NCI-H345 treated with DMSO at 0.1 percent for 48 hours (cell line): ENCODE data around the gene RYR2.
"Not testable (repeated sequence)": the region's sequence is repeated elsewhere in the genome, so short reads cannot be mapped to it uniquely, and the experiment has no call there.

Source experiments
- DNase-seq: peaks from one replicate; lab custom pipeline; 2025; ENCODE audit not compliant: unreplicated experiment; lab: John Stamatoyannopoulos, UW

The RYR2 gene

DNA sequence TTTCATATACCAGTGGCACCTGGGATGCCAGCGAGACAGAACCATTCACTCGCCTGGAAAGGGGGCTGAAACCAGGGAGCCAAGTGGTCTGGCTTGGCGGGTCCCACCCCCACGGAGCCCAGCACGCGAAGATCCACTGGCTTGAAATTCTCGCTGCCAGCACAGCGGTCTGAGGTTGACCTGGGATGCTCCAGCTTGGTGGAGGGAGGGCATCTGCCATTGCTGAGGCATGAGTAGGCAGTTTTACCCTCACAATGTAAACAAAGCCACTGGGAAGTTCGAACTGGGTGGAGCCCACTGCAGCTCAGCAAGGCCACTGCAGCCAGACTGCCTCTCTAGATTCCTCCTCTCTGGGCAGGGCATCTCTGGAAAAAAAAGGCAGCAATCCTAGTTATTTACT is 778.6 kb downstream of the RYR2 start:
- not testable (repeated sequence) for DNase-seq

DNA sequence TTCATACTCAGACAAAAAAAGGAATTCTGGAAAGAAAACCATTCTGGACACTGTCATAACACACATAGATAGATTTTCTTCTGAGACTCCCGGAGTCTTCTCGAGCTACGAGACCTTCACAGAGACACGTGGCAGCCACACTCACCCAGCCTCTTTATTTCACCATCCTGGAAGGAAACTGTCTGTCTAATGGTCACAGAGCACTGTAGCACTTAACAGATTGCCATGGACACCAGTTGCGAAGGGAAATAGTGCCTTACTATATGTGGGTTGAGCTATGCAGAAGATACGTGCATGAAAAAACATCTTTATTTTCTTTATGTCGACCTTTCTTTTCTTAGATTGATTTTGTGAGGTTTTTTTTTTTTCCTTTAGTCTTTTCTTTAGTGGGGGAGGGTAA is 790.9 kb downstream of the RYR2 start:
- no peak for DNase-seq

DNA sequence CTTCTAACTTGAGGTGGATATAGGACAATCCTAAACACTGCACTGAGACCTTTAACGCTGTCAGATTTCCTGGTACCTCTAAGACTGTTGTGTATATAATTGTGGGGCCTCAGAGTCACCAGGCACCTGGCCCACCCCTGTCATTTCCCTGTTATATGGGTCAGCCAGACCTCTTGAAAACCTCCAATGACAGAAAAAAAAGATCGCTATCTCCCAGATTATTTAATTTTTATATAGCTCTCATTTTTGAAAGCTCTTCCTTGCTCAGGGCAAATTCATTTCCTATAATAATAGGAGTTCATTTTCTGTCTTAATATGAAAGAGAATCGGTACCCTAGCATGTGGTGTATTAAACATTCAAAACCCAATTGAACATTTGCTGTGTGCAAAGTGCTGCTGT is 792.1 kb downstream of the RYR2 start:
- DNase-seq, result no peak

DNA sequence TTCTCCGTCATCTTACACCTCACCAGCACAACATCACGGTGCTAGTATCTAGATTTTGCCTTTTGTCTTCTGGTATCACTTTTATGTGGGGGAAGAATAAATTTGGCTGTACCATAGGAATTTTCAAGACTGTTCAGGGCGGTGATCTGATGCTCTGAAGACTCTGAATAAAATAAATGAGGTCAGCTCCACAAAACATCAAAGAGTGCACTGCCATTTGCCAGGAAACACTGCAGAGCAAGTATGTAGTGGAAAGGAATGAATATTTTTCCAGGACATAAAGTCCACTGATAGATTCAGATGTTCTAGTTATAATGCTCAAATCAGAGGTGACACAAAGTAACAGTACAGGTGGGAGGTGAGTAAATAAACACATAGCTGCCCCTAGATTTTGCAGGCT is 792.5 kb downstream of the RYR2 start:
- no peak for DNase-seq

DNA sequence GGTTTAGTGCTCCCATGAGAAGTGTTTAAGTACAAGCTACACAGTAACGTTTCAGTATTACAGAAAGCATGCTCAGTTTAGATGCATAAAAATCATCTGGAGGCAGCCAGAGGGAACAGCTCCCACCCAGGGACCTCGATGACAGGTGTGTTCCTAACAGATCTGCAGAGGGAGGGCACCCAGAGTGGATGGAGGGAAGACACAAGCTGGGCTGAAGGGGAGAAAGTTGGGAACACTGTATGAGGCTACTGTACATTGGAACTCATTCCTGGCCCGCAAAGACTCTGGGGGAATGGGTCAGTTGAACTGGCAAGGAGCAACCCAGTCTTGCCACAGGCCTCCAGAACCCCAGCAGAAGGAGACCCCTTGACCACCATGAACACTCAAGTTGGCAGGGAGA is 796.3 kb downstream of the RYR2 start:
- DNase-seq, result no peak

DNA sequence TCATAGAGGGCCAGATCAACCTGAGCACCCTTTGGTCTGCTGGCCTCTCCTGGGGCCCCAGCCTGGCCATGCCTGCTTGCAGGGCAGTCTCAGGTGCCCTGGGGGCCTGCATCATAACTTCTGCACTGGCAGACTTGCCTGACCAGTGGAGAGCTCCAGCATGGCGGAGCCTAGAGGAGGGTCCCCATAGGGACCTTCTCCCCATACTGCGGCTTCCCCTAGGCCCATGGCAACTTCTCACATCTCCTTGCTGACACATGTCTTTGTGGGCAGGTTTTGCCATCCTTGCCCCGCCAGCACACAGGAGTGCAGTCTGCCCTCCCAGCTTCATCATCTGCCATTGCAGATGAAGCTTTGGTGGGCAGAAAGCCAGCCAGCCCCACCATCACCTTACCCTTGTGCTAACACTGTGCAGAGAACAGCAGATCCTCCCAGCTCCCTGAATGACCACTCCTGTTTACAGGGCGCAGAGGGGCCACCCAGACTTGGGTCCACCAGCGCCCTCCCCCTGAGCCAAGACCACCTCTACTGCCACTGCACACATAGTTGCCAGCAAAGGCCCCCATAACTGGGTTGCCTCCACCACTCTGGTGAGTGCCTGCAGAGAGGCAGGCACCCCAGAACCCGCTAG is 797.0 kb downstream of the RYR2 start:
- no peak for DNase-seq

DNA sequence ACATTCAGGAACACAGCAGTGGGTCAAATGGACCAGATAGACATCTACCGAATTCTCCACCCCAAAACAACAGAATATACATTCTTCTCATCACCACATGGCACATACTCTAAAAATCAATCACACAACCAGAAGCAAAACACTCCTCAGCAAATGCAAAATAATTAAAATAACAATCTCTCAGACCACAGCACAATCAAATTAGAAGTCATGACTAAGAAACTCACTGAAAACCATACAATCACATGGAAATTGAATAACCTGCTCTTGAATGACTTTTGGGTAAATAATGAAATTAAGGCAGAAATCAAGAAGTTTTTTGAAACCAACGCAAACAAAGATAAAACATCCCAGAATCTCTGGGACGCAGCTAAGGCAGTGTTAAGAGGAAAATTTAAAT is 799.5 kb downstream of the RYR2 start:
- DNase-seq, result no peak

DNA sequence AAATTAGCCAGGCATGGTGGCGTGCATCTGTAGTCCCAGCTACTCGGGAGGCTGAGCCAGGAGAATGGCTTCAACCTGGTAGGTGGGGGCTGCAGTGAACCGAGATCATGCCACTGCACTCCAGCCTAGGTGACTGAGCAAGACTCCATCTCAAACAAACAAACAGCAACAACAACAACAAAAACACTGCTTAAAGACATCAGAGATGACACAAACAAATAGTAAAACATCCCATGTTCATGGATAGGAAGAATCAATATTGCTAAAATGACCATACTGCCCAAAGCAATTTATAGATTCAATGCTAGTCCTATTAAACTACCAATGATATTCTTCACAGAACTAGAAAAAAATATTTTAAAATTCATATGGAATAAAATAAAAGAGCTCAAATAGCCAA is 801.5 kb downstream of the RYR2 start:
- DNase-seq, result not testable (repeated sequence)

DNA sequence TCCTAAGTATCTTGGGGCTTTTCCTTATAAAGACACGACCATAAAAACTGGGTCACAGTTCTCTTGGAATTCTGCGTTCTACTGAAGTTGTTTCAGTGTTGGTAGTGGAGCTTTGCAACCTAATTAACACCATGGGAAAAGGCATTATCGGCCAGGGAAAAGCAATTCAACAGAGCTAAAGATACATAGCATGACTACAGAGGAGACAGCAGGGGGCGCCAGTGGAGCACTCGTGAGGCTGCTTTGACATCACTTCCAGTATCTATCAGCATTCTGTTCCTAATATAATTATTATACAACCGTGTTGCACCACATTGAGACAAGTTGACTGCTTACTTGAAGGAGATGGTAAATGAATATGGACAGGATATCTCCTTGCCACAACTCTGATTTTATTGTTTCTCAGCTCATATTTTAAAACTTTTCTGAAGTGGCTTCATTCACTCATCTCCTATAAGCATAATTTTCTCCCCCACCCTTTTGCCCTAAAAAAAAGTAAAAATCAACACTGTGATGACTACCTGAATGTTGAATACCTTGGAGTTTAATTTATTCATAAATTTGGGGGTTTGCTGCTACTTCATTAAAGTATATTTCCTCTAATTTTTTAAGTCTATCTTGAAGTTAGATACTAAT is 809.3 kb downstream of the RYR2 start:
- no peak for DNase-seq

DNA sequence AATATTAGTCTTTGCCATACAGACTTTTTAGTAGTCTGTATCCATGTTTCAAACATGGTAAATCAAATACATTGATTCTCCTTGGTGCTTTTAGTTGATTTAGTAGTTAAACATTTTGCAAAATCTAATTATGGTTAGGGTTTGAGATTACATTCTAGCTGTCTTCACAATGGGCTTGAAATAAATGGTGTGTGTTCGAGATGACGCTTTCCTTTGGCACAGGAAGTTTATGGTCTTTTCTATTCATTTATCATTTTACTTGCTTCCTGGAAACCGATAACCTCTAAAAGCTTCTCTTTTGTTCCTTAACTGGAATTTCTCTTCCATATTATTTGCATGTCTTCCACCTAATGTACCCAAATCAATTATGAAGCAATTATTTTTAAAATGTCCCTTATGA is 810.4 kb downstream of the RYR2 start:
- DNase-seq, result no peak

DNA sequence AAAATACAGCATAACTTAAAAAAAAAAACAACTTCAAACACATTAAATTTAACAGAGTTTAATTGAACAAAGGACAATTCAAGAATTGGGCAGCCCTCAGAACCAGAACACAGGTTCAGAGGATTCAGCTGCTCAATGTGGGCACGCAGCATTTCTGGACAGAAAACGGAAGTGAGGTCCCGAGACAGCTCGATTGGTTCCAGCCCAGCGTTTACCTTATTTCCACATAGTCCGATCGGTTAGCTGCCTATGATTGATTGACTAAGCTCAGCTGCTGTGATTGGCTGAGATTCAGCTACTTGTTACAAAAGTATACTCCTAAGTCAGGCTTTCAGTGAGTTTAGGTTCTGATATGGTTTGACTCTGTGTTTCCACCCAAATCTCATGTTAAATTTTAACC is 815.5 kb downstream of the RYR2 start:
- no peak for DNase-seq

DNA sequence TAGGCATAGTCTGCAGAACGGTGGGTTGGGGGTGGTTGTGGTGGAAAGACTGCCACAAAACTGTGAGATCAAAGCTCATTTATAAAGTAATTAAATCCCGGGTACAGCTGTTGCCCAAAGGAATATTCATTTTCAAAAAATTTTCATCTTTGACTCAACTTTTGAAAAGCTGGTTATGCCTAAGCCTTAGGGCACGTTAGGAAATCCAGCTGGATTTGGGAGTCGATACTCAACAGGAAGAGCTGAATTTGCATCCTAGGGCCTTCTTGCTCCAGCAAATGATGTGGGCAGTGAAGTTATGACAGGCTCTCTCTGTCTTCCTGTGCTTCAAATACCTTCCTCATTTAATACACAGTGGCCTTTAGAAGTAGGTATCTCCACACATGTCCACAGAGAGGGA is 817.0 kb downstream of the RYR2 start:
- DNase-seq, result no peak

DNA sequence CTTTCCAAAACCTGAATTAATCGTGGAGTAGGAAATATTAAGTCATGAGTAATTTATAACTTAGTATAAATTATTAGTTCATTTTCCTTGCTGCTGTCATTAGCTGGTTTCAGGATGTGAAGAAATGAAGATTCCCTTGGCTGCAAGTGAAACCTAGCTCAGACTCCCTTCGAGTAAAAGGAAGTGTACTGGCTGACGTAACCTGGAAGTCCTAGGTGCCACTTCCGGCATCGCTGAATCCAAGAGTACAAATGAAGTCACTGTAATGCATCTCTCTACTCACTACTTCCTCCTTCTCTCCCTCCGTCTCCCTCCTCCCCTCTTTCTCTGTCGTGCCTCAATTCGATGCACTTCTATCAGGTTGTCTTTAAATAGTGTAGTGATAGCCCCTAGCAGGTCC is 820.0 kb downstream of the RYR2 start:
- no peak for DNase-seq

DNA sequence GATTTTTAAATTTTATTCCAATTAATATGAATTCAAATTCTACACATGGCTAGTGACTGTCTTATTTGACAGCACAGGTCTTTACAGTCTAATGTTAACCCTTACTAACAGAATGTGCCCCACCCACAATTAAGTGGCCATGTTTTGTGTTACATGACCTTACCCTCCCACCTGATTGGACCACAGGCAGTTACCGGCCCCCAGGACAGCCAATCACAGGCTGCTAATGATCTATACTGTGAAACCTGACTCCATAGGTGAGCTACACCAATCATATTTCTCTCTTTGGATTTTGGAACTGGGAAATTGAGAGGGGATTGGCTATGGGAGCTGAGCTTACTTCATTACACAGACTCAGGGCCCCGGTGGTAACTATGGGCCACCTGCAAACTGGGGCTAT is 821.2 kb downstream of the RYR2 start:
- no peak for DNase-seq

DNA sequence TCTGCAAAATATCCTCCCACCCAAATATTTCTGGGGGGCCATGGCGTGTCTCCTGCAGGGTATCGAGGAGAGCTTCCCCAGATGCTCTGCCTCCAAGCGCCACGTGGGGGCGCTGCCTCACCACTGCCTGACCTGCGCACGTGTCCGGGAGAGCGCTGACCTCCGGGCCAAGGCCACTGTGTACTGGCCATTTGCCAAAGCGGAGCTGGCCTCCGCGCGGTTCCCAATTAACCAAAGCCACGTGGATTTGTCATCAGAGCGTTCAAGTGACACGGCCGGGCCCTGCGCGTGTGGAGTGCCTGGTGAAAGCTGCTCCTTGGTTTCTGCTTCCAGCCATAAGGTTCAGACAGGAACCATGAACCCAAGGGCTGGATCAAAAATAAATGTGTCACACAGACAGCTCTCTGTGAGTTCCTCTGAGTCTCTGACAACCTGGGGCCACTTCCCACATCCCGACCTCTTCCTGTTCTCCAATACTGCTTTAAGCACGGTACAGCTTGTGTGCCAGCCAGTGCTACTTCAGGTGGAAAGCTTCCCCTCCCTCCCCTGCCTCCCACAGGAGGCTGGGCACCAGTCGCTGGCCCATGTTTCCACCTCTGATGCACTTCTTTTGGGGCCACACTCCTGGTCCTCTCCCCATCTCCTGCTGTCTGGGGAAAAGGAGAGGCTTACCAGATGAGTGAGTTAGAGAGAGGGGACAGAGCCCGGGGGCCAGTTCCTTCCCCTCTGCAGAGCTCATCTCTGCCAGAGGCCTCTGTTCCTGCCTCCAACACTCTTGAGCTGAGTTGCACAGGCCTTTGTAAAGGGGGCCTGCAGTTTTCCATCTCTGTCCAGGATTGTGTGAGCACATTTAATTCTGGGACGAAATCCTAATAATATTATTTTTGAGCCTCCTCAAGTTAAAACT is 822.6 kb downstream of the RYR2 start:
- no peak for DNase-seq

DNA sequence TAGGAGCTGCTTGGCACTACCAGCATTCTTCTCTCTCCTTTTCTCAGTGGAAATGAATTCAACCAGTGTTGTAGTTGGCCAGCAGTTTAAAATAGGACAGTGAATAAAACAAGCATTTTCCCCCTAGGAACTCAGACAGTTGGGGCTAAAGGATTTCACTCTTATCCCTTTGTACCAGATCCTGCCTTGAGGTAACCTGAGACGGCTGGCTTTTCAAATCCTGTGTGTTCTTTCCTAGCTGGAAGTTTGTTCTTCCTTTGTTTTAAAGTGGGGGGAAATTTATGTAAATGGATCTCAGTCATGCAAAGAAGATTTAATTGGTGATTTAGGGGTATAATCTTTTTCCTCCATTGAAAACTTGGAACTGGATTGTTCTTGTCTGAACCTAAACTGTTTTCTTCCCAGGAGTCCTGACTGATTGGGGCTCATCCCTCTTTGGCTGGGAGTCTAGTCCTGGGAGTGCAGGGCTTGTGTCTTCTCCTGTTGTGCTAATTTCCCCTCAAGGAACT is 825.5 kb downstream of the RYR2 start:
- DNase-seq, result no peak

DNA sequence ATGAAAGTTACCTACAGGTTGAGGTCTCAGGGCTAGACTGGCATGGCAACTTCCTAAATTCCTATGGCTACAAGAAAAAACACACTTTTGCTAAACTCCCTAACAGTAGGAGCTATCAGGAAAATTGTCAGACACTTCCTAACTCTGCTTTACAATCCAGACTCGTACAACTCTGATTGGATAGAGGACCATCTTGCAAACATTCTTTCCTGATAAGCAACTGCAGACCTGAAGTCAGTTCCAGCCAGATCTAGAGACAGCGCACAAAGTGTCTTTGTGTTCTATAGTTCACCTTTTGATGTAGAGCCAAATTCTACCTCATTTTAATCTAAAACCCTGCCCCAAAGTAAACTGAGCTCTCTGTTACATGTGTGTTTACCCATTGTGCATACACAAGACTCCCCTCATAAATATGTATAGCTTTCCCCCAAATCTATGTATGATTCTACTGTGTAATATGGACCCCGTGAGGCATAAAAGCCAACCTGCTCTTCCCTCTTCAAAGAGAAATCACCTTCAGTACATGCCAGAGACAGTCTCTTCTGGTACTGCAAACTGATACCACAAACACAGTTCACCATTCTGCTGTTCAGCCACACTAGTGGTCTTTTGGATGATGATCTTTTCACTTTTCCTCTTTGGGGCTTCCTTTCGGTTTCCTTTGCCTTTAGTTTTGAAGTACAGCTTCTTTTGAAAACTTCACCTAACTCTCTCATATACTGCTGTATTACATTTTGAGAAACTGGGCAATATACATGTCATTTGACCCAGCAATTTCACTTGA is 827.0 kb downstream of the RYR2 start:
- no peak for DNase-seq

DNA sequence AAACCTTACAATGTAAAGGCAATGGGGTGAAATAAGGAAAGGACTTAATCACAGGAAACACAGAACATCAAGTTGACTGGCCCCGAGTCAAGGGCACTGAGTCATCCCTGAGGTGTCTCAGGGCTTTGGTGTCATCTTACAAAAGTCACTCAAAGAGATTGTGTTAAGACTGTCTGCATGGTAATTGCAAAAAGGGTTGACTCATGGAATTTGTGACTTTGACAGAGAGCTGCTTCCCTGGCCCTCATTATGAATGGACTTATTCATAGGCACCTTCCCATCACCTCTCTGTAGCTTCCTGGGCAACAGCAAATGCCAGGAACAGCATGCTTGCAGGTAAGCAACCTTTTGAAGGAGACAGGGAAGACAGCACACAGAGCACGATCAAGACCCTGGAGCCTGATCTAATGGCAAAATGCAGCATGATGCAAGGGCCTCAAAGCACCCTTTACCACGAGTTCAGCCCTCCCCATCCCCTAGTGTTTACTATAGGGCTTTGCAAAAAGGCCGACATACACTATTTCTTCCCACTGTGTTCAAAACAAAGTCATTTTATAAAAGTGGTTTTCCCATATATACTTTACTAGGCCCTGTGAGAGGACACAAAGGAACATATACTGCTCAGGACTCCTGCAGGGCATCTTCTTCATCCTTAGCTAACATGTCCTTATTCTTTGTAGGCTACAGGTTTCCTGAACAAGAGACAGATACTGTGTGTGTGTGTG is 831.7 kb downstream of the RYR2 start:
- no peak for DNase-seq

DNA sequence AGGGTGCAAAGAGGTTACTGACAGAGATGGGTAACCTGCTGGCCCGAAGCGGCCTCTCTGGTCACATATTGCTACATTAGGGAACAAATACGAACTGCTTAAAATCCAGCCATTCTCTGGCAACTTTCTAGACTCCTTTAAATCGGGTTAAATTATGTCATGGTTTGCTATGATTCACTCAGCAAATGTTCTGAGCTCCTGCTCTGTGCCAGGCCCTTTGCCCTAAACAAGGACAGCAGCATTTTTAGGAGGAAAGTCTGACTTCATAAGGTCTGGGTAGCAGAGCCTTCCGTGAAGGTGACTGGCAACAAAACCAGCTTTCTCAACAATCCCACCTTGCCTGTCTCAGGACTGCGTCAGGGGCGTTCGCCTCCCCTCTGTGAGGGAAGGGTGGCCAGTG is 833.3 kb downstream of the RYR2 start:
- DNase-seq, result no peak

DNA sequence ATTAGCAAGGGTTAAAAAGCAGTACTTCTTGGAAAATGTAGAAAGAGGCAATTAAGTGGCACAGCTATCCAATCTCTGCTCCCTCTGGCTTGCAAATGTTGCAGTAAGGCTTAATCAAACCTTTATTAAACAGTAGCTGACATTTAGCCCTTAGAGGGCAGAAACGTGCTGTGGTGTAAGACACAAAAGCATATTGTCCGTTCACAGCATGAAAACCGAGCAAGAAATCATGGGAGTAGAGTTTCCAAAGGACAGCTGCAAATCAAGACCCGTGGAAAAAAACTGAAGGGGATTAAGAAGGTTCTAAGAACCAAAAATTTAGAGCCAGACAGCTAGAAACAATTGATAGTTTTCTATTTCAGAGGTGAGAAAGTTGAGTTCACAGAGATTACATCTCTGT is 835.6 kb downstream of the RYR2 start:
- no peak for DNase-seq

DNA sequence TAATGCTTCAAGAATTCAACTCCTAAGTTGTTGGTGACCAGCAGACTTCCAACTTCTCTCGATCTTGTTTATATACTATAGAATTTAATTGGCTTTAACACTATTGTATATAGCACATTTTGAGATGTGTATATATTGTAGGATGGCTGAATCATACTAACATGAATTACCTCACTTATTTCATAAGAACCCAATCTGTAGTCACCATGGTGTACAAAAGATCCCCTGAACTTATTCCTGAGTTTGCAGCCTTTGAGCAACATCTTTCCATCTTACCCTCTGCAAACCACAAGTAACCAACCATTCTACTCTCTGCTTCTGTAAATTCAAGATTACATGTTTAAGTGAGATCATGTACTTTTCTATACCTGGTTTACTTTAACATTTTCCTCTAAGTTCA is 836.4 kb downstream of the RYR2 start:
- DNase-seq, result no peak
